HCT116 (cell line): ENCODE measurements around the gene SARM1. TPM values are rescaled to one million over a fixed set of nuclear protein-coding genes. Genes with fewer than 3 reads are reported as not detected.

Experiments used
- ATAC-seq: fragments of 200-7000 bp; cut with Tn5 transposase; 2 replicates; pipeline ENCODE4 v1.9.1; 2020; ENCODE audit warnings: mild to moderate bottlenecking, moderate library complexity
- BruUV-seq: library from RNA; stranded (reverse); fragments of 400-500 nt; replicated peaks from 2 replicates; lab custom pipeline; 2021; lab: Mats Ljungman, UMichigan
- CTCF ChIA-PET: fragments of 300-600 bp; sonication (Branson Sonifier 250); formaldehyde crosslinking; loops from one replicate; lab custom pipeline; 2021; ENCODE audit warnings: antibody characterized with exemption; lab: Charles Lee
- POLR2A ChIA-PET: fragments of 300-600, 350-600 bp; sonication (Branson Sonifier 250); formaldehyde crosslinking; loops from one replicate; lab custom pipeline; 2021; ENCODE audit warnings: antibody characterized with exemption; lab: Charles Lee
- RAD21 ChIA-PET, 2 experiments: fragments of 300-600 bp; sonication (Branson Sonifier 250); formaldehyde crosslinking; loops; one replicate each; lab custom pipeline; 2023; ENCODE audit warnings: low total read pairs in 2 of 2; ENCODE audit not compliant: uncharacterized antibody in 2 of 2, unreplicated experiment in 2 of 2, low non-redundant PET in 1 of 2; lab: Charles Lee
- DNase-seq: peaks from one replicate; pipeline ENCODE4 v3.0.0-alpha.2; 2010; ENCODE audit warnings: low read depth, low spot score
- H2AFZ ChIP-seq: fragments of 200-600 bp; shearing (Covaris generic), sonication (generic); 2 replicates; pipeline ENCODE4 v1.6.1; 2017; ENCODE audit warnings: low read depth, mixed run types, mixed read lengths, antibody characterized with exemption, low read length; ENCODE audit not compliant: poor library complexity, severe bottlenecking
- H3K27ac ChIP-seq: 2 replicates; pipeline ENCODE4 v1.5.1; 2012; ENCODE audit warnings: low read depth, low read length
- H3K27me3 ChIP-seq: fragments of 200-600 bp; sonication (generic); 2 replicates; pipeline ENCODE4 v1.6.1; 2016; ENCODE audit warnings: mixed run types, low read length, mixed read lengths; ENCODE audit not compliant: insufficient read depth
- H3K36me3 ChIP-seq, 2 experiments: fragments of 200-500 bp in 1 of 2; fragments of 200-600 bp in 1 of 2; sonication (Bioruptor generic) in 1 of 2; sonication (generic) in 1 of 2; 2 replicates each; pipeline versions ENCODE4 v1.5.1 to v1.6.1; 2014 to 2016; ENCODE audit warnings: low read length in 2 of 2, inconsistent platforms in 1 of 2, mixed read lengths in 1 of 2, mixed run types in 1 of 2; ENCODE audit not compliant: insufficient read depth in 2 of 2, control insufficient read depth in 1 of 2
- H3K4me1 ChIP-seq, 2 experiments: fragments of 200-600 bp in 1 of 2; sonication (generic) in 1 of 2; 2 replicates each; pipeline versions ENCODE4 v1.5.1 to v1.6.1; 2012 to 2017; ENCODE audit warnings: low read length in 2 of 2, inconsistent platforms in 1 of 2, mild to moderate bottlenecking in 1 of 2, mixed read lengths in 1 of 2, mixed run types in 1 of 2, moderate library complexity in 1 of 2; ENCODE audit not compliant: insufficient read depth in 2 of 2, control insufficient read depth in 1 of 2
- H3K4me2 ChIP-seq: fragments of 200-600 bp; sonication (generic); 2 replicates; pipeline ENCODE4 v1.6.1; 2017; ENCODE audit warnings: mixed run types, low read length, mixed read lengths
- H3K4me3 ChIP-seq, 2 experiments: fragments of 200-600 bp in 1 of 2; sonication (generic) in 1 of 2; replicated peaks in 1 of 2; 2 replicates each; pipeline ENCODE4 v1.5.1; 2011 to 2016; ENCODE audit warnings: low read length in 2 of 2, control low read depth in 1 of 2, low read depth in 1 of 2, mild to moderate bottlenecking in 1 of 2, mixed read lengths in 1 of 2, mixed run types in 1 of 2
- H3K79me2 ChIP-seq: fragments of 200-600 bp; sonication (generic); 2 replicates; pipeline ENCODE4 v1.6.1; 2017; ENCODE audit warnings: mild to moderate bottlenecking, mixed run types, low read length, moderate library complexity, mixed read lengths; ENCODE audit not compliant: insufficient read depth
- H3K9ac ChIP-seq: fragments of 200-600 bp; sonication (generic); 2 replicates; pipeline ENCODE4 v1.6.1; 2016; ENCODE audit warnings: low read length, mixed read lengths
- H3K9me2 ChIP-seq: fragments of 200-600 bp; sonication (generic), shearing (Covaris generic); 2 replicates; pipeline ENCODE4 v1.6.1; 2017; ENCODE audit warnings: mixed run types, mild to moderate bottlenecking, moderate library complexity; ENCODE audit not compliant: insufficient read depth
- H3K9me3 ChIP-seq, 2 experiments: fragments of 200-500 bp in 1 of 2; fragments of 200-600 bp in 1 of 2; sonication (Bioruptor generic) in 1 of 2; sonication (generic) in 1 of 2; 2 replicates each; pipeline ENCODE4 v1.6.1; 2014 to 2017; ENCODE audit warnings: low read length in 2 of 2, mixed read lengths in 2 of 2, inconsistent platforms in 1 of 2, low read depth in 1 of 2, mild to moderate bottlenecking in 1 of 2, mixed run types in 1 of 2, moderate library complexity in 1 of 2; ENCODE audit not compliant: control insufficient read depth in 1 of 2, insufficient read depth in 1 of 2
- H4K20me1 ChIP-seq: fragments of 200-600 bp; sonication (generic), shearing (Covaris generic); 2 replicates; pipeline ENCODE4 v1.6.1; 2017; ENCODE audit warnings: mixed run types, mild to moderate bottlenecking, moderate library complexity; ENCODE audit not compliant: insufficient read depth
- ELF1 ChIP-seq: IDR thresholded peaks from 2 replicates; pipeline ENCODE4 v1.6.1; 2012; ENCODE audit warnings: low read depth, borderline replicate concordance
- JUND ChIP-seq: IDR thresholded peaks from 2 replicates; pipeline ENCODE4 v1.6.1; 2012
- MAX ChIP-seq: IDR thresholded peaks from 2 replicates; pipeline ENCODE4 v1.6.1; 2012
- SIN3A ChIP-seq: IDR thresholded peaks from 2 replicates; pipeline ENCODE4 v1.6.1; 2012; ENCODE audit warnings: low read depth
- ZNF274 ChIP-seq: fragments of 200-500 bp; sonication (Bioruptor generic); IDR thresholded peaks from 2 replicates; pipeline ENCODE4 v1.6.1; 2014; ENCODE audit warnings: mild to moderate bottlenecking, low read depth, low read length, inconsistent platforms
- intact Hi-C: fragments of 100-400 bp; cut with micrococcal nuclease; formaldehyde crosslinking; loops from 2 replicates; pipeline ENCODE4 v1.10.0; 2022
- total RNA-seq: library from RNA; stranded (reverse); gene quantifications from one replicate; pipeline ENCODE4 v1.2.1, GENCODE V29; 2021; ENCODE audit not compliant: unreplicated experiment
- TF ChIP-seq, protein P1 (sequence below): IDR thresholded peaks from 2 replicates; pipeline ENCODE4 v1.6.1; 2012
- TF ChIP-seq, protein P2 (sequence below), 3 experiments: fragments of 200-600 bp in 1 of 3; sonication (generic) in 1 of 3; IDR thresholded peaks in 2 of 3; conservative IDR thresholded peaks in 1 of 3; 2 replicates each; pipeline ENCODE4 v1.5.1; 2012 to 2017; ENCODE audit warnings: low read depth in 2 of 3, low read length in 2 of 3, antibody characterized with exemption in 1 of 3, borderline replicate concordance in 1 of 3, control low read depth in 1 of 3, mild to moderate bottlenecking in 1 of 3, mixed read lengths in 1 of 3, mixed run types in 1 of 3, moderate library complexity in 1 of 3; ENCODE audit not compliant: insufficient read depth in 1 of 3

Gene SARM1
- total RNA-seq, 1 experiment from 2014 or later = 1.3 TPM

DNA sequence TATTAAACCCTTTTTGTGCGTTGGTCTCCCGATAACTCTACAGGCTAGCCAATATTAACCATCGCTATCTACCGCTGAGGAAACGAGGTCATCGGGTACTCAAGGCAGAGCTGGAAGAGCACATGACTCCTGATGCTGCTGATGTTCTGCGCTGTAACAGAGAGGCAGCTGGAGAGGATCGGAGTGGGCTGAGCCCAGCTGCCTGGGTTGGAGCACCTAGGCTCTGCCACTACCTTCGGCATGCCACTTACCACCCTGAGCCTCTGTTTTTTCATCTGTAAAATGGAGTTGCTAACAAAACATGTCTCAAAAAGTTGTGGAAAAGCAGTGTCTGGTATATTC is 35.0 kb downstream of the SARM1 start:
- H3K4me2 ChIP-seq = peak overlapping the region; percentile 91
- POLR2A ChIA-PET = interaction anchor here (1.8 kb wide), 1 partner anchor 10 kb away, joined by 4 read pairs; no protein-coding TSS in a partner anchor
- peak overlapping the region; percentile 74 for H3K9ac ChIP-seq
- H3K9me2 ChIP-seq = no peaks in the 10 kb centered on the region
- H2AFZ ChIP-seq = peak overlapping the region; percentile 57
- TF ChIP-seq, protein P1, sequence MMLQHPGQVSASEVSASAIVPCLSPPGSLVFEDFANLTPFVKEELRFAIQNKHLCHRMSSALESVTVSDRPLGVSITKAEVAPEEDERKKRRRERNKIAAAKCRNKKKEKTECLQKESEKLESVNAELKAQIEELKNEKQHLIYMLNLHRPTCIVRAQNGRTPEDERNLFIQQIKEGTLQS = no peak
- TF ChIP-seq ZNF274 = no peak
- TF ChIP-seq MAX = no peak
- no peak for TF ChIP-seq ELF1
- no peak for TF ChIP-seq JUND
- TF ChIP-seq SIN3A = no peak
- TF ChIP-seq, protein P2, sequence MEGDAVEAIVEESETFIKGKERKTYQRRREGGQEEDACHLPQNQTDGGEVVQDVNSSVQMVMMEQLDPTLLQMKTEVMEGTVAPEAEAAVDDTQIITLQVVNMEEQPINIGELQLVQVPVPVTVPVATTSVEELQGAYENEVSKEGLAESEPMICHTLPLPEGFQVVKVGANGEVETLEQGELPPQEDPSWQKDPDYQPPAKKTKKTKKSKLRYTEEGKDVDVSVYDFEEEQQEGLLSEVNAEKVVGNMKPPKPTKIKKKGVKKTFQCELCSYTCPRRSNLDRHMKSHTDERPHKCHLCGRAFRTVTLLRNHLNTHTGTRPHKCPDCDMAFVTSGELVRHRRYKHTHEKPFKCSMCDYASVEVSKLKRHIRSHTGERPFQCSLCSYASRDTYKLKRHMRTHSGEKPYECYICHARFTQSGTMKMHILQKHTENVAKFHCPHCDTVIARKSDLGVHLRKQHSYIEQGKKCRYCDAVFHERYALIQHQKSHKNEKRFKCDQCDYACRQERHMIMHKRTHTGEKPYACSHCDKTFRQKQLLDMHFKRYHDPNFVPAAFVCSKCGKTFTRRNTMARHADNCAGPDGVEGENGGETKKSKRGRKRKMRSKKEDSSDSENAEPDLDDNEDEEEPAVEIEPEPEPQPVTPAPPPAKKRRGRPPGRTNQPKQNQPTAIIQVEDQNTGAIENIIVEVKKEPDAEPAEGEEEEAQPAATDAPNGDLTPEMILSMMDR (IDR thresholded peaks at IDR 0.05 in 2 of 3, conservative IDR thresholded peaks at IDR 0.05 in 1 of 3; ENCODE audit: borderline replicate concordance in 1 of 3, insufficient read depth in 1 of 3, low read depth in 2 of 3, low read length in 2 of 3) = no peak
- BruUV-seq = TSS peak; percentile 62
- peaks cover 4 to 26% of the 10 kb centered on the region in 2 experiments; a peak in 3 of 4 replicates for H3K4me1 ChIP-seq
- CTCF ChIA-PET = interaction anchor here (3.2 kb wide), 1 partner anchor 11 kb away, joined by 20 read pairs; no protein-coding TSS in a partner anchor
- intact Hi-C loops = no loop called here
- H3K27ac ChIP-seq = no peak overlapping the region; the same call in 1 of the 2 replicates
- H3K79me2 ChIP-seq = peaks cover 12% of the 10 kb centered on the region; the same call in 1 of the 2 replicates
- peaks cover 14 to 16% of the 10 kb centered on the region in 2 experiments; a peak in 3 of 4 replicates for H3K36me3 ChIP-seq
- no peaks in the 10 kb centered on the region for H4K20me1 ChIP-seq
- H3K27me3 ChIP-seq = no peaks in the 10 kb centered on the region
- peak overlapping the region; percentile 73 to 89 for H3K4me3 ChIP-seq
- no peaks in the 10 kb centered on the region for H3K9me3 ChIP-seq
- RAD21 ChIA-PET = interaction anchor here in 1 of 2 experiments (0.5 kb wide), 1 partner anchor 13 kb away, joined by 3 read pairs; no protein-coding TSS in a partner anchor
- ATAC-seq (no peak; the same call in 1 of the 2 replicates), DNase-seq (no peak)
